ENCODE data around the gene KLHL29.

KLHL29 gene

GRCh38 chr2:23449413-23449812, 64.4 kb downstream of the KLHL29 start:
- DNase-seq (ENCODE audit: low read depth in 2 of 2): no peak

GRCh38 chr2:23449831-23450331, 64.9 kb downstream of the KLHL29 start:
- DNase-seq (ENCODE audit: low read depth in 2 of 2): no peak

GRCh38 chr2:23452372-23452771, 67.4 kb downstream of the KLHL29 start:
- no peak for DNase-seq (ENCODE audit: low read depth in 2 of 2)

GRCh38 chr2:23452853-23453420, 68.0 kb downstream of the KLHL29 start:
- no peak for DNase-seq (ENCODE audit: low read depth in 2 of 2)

GRCh38 chr2:23453432-23453831, 68.5 kb downstream of the KLHL29 start:
- no peak for DNase-seq (ENCODE audit: low read depth in 2 of 2)

GRCh38 chr2:23453836-23454460, 69.0 kb downstream of the KLHL29 start:
- DNase-seq (ENCODE audit: low read depth in 2 of 2): no peak

GRCh38 chr2:23454501-23455120, 69.6 kb downstream of the KLHL29 start:
- no peak for DNase-seq (ENCODE audit: low read depth in 2 of 2)

GRCh38 chr2:23456396-23456795, 71.4 kb downstream of the KLHL29 start:
- no peak for DNase-seq (ENCODE audit: low read depth in 2 of 2)

- no peak for DNase-seq (ENCODE audit: low read depth in 2 of 2)
Observed at GRCh38 chr2:23456881-23457760, 72.1 kb downstream of the KLHL29 start.

GRCh38 chr2:23457990-23458682, 73.2 kb downstream of the KLHL29 start:
- DNase-seq (ENCODE audit: low read depth in 2 of 2): no peak

- no peak for DNase-seq (ENCODE audit: low read depth in 2 of 2)
Observed at GRCh38 chr2:23459032-23459431, 74.1 kb downstream of the KLHL29 start.

- DNase-seq (ENCODE audit: low read depth in 2 of 2): no peak
Observed at GRCh38 chr2:23460228-23460627, 75.2 kb downstream of the KLHL29 start.

GRCh38 chr2:23460993-23461392, 76.0 kb downstream of the KLHL29 start:
- no peak for DNase-seq (ENCODE audit: low read depth in 2 of 2)

GRCh38 chr2:23464156-23464555, 79.2 kb downstream of the KLHL29 start:
- no peak for DNase-seq (ENCODE audit: low read depth in 2 of 2)

- no peak for DNase-seq (ENCODE audit: low read depth in 2 of 2)
Observed at GRCh38 chr2:23464905-23465537, 80.0 kb downstream of the KLHL29 start.

GRCh38 chr2:23465936-23466335, 81.0 kb downstream of the KLHL29 start:
- no peak for DNase-seq (ENCODE audit: low read depth in 2 of 2)

- no peak for DNase-seq (ENCODE audit: low read depth in 2 of 2)
Observed at GRCh38 chr2:23467618-23468017, 82.6 kb downstream of the KLHL29 start.

GRCh38 chr2:23468474-23469141, 83.6 kb downstream of the KLHL29 start:
- no peak for DNase-seq (ENCODE audit: low read depth in 2 of 2)

- no peak for DNase-seq (ENCODE audit: low read depth in 2 of 2)
Observed at GRCh38 chr2:23469142-23469540, 84.2 kb downstream of the KLHL29 start.

GRCh38 chr2:23475036-23475435, 90.1 kb downstream of the KLHL29 start:
- DNase-seq (ENCODE audit: low read depth in 2 of 2): no peak

- no peak for DNase-seq (ENCODE audit: low read depth in 2 of 2)
Observed at GRCh38 chr2:23475473-23475872, 90.5 kb downstream of the KLHL29 start.
